Mesenchymal stem cell (in vitro differentiated cells and primary cell): ENCODE data around the gene VMP1.

Experiments used
- DNase-seq: peaks from one replicate; pipeline ENCODE4 v3.0.0-alpha.2; 2013
- H2AFZ ChIP-seq: one replicate; pipeline ENCODE4 v1.6.1; 2013; ENCODE audit warnings: low read depth, mild to moderate bottlenecking, control low read depth, inconsistent platforms, low read length, moderate library complexity
- H2AK5ac ChIP-seq: 2 replicates; pipeline ENCODE4 v1.6.1; 2013; ENCODE audit warnings: low read length, moderate library complexity, mild to moderate bottlenecking, inconsistent platforms; ENCODE audit not compliant: severe bottlenecking
- H2BK120ac ChIP-seq: one replicate; pipeline ENCODE4 v1.6.1; 2013; ENCODE audit warnings: low read depth, mild to moderate bottlenecking, inconsistent platforms, low read length, moderate library complexity
- H2BK12ac ChIP-seq, 2 experiments: one replicate each; pipeline ENCODE4 v1.6.1; 2013; ENCODE audit warnings: inconsistent platforms in 2 of 2, low read length in 2 of 2, mild to moderate bottlenecking in 2 of 2, moderate library complexity in 2 of 2, control low read depth in 1 of 2
- H2BK15ac ChIP-seq: one replicate; pipeline ENCODE4 v1.6.1; 2013; ENCODE audit warnings: mild to moderate bottlenecking, low read depth, inconsistent platforms; ENCODE audit not compliant: poor library complexity, severe bottlenecking
- H2BK5ac ChIP-seq: 2 replicates; pipeline ENCODE4 v1.6.1; 2013; ENCODE audit warnings: low read depth, mild to moderate bottlenecking, low read length, control low read depth, inconsistent platforms; ENCODE audit not compliant: poor library complexity, severe bottlenecking
- H3K14ac ChIP-seq, 2 experiments: one replicate each; pipeline ENCODE4 v1.6.1; 2013; ENCODE audit warnings: inconsistent platforms in 2 of 2, low read length in 2 of 2, control low read depth in 1 of 2, mild to moderate bottlenecking in 1 of 2, moderate library complexity in 1 of 2
- H3K18ac ChIP-seq, 2 experiments: one replicate each; pipeline ENCODE4 v1.6.1; 2013; ENCODE audit warnings: inconsistent platforms in 2 of 2, low read length in 2 of 2, control low read depth in 1 of 2, low read depth in 1 of 2, mild to moderate bottlenecking in 1 of 2
- H3K23ac ChIP-seq, 2 experiments: one replicate each; pipeline ENCODE4 v1.6.1; 2013; ENCODE audit warnings: inconsistent platforms in 2 of 2, low read length in 2 of 2, mild to moderate bottlenecking in 2 of 2, moderate library complexity in 2 of 2, control low read depth in 1 of 2
- H3K27ac ChIP-seq: 2 replicates; pipeline ENCODE4 v1.5.1; 2013; ENCODE audit warnings: mild to moderate bottlenecking, moderate library complexity, low read length, control low read depth, inconsistent platforms; ENCODE audit not compliant: poor library complexity, severe bottlenecking
- H3K27me3 ChIP-seq, 2 experiments: 2 replicates each; pipeline versions ENCODE4 v1.6.1 to v1.7.0; 2013; ENCODE audit warnings: low read length in 2 of 2, mild to moderate bottlenecking in 2 of 2, moderate library complexity in 2 of 2, control low read depth in 1 of 2, inconsistent platforms in 1 of 2; ENCODE audit not compliant: control insufficient read depth in 1 of 2, insufficient read depth in 1 of 2
- H3K36me3 ChIP-seq, 2 experiments: 2 replicates each; pipeline versions ENCODE4 v1.6.1 to v1.7.0; 2013; ENCODE audit warnings: low read length in 2 of 2, control low read depth in 1 of 2, inconsistent platforms in 1 of 2, low read depth in 1 of 2, mild to moderate bottlenecking in 1 of 2; ENCODE audit not compliant: insufficient read depth in 2 of 2, control insufficient read depth in 1 of 2
- H3K4ac ChIP-seq, 2 experiments: one replicate each; pipeline ENCODE4 v1.6.1; 2013; ENCODE audit warnings: inconsistent platforms in 2 of 2, low read length in 2 of 2, mild to moderate bottlenecking in 2 of 2, moderate library complexity in 2 of 2, control low read depth in 1 of 2, low read depth in 1 of 2
- H3K4me1 ChIP-seq: 2 replicates; pipeline ENCODE4 v1.6.1; 2013; ENCODE audit warnings: low read depth, low read length, control low read depth; ENCODE audit not compliant: control insufficient read depth, insufficient read depth
- H3K4me2 ChIP-seq: 2 replicates; pipeline ENCODE4 v1.6.1; 2013; ENCODE audit warnings: low read length, mild to moderate bottlenecking, inconsistent platforms; ENCODE audit not compliant: poor library complexity, severe bottlenecking
- H3K4me3 ChIP-seq, 2 experiments: 2 replicates each; pipeline versions ENCODE4 v1.5.1 to v1.7.0; 2013; ENCODE audit warnings: low read length in 2 of 2, mild to moderate bottlenecking in 2 of 2, control low read depth in 1 of 2, low read depth in 1 of 2; ENCODE audit not compliant: insufficient read depth in 1 of 2
- H3K79me1 ChIP-seq: replicated peaks from 2 replicates; pipeline ENCODE4 v1.6.1; 2013; ENCODE audit warnings: mild to moderate bottlenecking, control low read depth, low read length, inconsistent platforms; ENCODE audit not compliant: poor library complexity, severe bottlenecking
- H3K9ac ChIP-seq: 2 replicates; pipeline ENCODE4 v1.7.0; 2013; ENCODE audit warnings: mild to moderate bottlenecking, low read length, moderate library complexity
- H3K9me3 ChIP-seq: 2 replicates; pipeline ENCODE4 v1.7.0; 2013; ENCODE audit warnings: mild to moderate bottlenecking, low read length; ENCODE audit not compliant: control insufficient read depth
- H4K8ac ChIP-seq: one replicate; pipeline ENCODE4 v1.6.1; 2013; ENCODE audit warnings: inconsistent platforms, mild to moderate bottlenecking, low read length, moderate library complexity
- H4K91ac ChIP-seq: one replicate; pipeline ENCODE4 v1.6.1; 2013; ENCODE audit warnings: mild to moderate bottlenecking, low read length, inconsistent platforms
- WGBS: methylation state at CpG from one replicate; pipeline ENCODE4 v1.1.7; 2013; ENCODE audit warnings: mixed read lengths; 5-methylcytosine and 5-hydroxymethylcytosine counted together

VMP1 gene

DNA sequence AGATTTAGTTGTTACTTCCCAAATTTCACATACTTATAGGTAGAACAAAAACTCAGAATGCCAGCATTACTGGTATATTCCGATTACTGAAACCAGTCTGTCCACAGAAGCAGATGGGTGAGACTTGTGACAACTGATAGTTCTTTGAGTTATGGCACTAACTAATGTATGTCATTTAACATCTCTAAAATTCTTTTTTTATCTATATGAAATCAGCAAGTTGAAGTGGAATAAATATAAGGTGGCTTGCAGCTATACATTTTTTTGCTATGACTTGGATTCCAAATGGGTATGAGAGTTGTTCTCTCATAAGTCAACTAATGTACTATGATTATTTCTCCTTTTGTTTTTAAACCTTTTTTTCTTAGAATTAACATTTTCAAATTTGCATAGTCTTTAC is 69.1 kb downstream of the VMP1 start:
- no CpG with 5 or more reads among the region's 1 CpG for WGBS
- Histone ChIP-seq H2BK12ac (no peak overlapping the region), H3K18ac (no peak overlapping the region)

DNA sequence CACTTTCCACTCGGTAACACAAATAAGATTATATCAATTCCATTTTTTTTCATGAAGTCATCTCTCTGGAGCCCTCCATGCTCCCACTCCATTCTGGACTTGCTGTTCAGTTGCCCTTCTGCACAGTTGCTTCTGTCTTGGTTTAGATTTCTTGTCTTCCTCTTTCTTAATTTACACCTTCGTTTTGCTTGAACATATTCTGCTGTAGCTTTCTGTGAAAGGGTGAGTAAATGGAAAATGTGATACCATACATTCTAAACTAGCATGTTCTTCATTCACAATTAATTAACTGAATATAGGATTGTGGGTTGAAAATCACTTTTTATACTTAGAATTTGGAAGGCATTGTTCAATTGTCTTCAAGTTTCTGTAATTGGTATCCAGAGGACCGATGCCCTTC is 69.6 kb downstream of the VMP1 start:
- no peak overlapping the region for H2BK15ac ChIP-seq
- no peak overlapping the region for H2BK120ac ChIP-seq
- peaks cover 13 to 53% of the 10 kb centered on the region in 2 experiments for H3K36me3 ChIP-seq
- no peak overlapping the region for H3K9ac ChIP-seq
- H3K27me3 ChIP-seq, result no peaks in the 10 kb centered on the region
- H3K79me1 ChIP-seq, result peaks cover 15% of the 10 kb centered on the region
- no peak overlapping the region for H3K14ac ChIP-seq
- peaks cover 4% of the 10 kb centered on the region for H3K4me1 ChIP-seq
- H2BK5ac ChIP-seq, result no peak overlapping the region
- no peak overlapping the region for H2AFZ ChIP-seq
- H2BK12ac ChIP-seq, result no peak overlapping the region
- peaks cover 3% of the 10 kb centered on the region for H3K9me3 ChIP-seq
- H3K23ac ChIP-seq, result no peak overlapping the region
- H3K27ac ChIP-seq, result no peak overlapping the region
- no peak overlapping the region for H3K18ac ChIP-seq
- no peak overlapping the region for H4K91ac ChIP-seq
- no peak overlapping the region for H4K8ac ChIP-seq
- no peak overlapping the region for H2AK5ac ChIP-seq
- no peak overlapping the region for H3K4me2 ChIP-seq
- WGBS, result 92% methylated on average over 1 of the region's 3 CpGs
- DNase-seq, result no peak
- H3K4me3 ChIP-seq, result no peak overlapping the region
- no peak overlapping the region for H3K4ac ChIP-seq

More for the DNA sequence above, 69.1 kb downstream of the VMP1 start:
- H2AK5ac ChIP-seq, result no peak overlapping the region
- H3K27ac ChIP-seq, result no peak overlapping the region
- H2BK15ac ChIP-seq, result no peak overlapping the region
- peaks cover 3% of the 10 kb centered on the region for H3K9me3 ChIP-seq
- no peak overlapping the region for H3K23ac ChIP-seq
- peaks cover 13 to 53% of the 10 kb centered on the region in 2 experiments for H3K36me3 ChIP-seq
- no peak overlapping the region for H4K8ac ChIP-seq
- H3K14ac ChIP-seq, result no peak overlapping the region
- peaks cover 18% of the 10 kb centered on the region for H3K79me1 ChIP-seq
- no peak overlapping the region for H4K91ac ChIP-seq
- no peak overlapping the region for H3K4me2 ChIP-seq
- H3K4me3 ChIP-seq, result no peak overlapping the region
- H3K4me1 ChIP-seq, result peaks cover 3% of the 10 kb centered on the region
- no peak overlapping the region for H2BK5ac ChIP-seq
- DNase-seq, result no peak
- no peak overlapping the region for H3K9ac ChIP-seq
- no peak overlapping the region for H2BK120ac ChIP-seq
- H3K4ac ChIP-seq, result no peak overlapping the region
- no peaks in the 10 kb centered on the region for H3K27me3 ChIP-seq
- no peak overlapping the region for H2AFZ ChIP-seq

DNA sequence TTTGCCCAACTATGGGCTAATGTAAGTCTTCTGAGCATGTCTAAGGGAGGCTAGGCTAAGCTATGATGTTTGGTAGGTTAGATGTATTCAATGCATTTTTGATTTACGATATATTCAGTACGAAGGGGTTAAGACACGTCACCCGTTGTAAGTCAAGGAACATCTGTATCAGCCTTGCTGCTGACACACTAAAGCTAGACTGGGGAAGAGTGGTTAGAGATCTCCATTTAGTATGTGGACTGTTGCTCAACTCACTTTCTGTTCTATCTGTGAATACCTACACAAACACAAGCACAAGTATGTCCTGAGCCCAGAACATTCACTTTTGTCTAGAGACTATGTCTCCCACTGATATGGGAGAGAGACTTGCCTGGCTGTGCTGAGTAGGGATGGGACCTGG is 71.5 kb downstream of the VMP1 start:
- H4K8ac ChIP-seq, result no peak overlapping the region
- peak overlapping the region; percentile 61 for H2BK120ac ChIP-seq
- no peak overlapping the region for H3K27ac ChIP-seq
- peak overlapping the region; percentile 53 for H4K91ac ChIP-seq
- no peak overlapping the region for H3K14ac ChIP-seq
- no peak overlapping the region for H2BK15ac ChIP-seq
- peak overlapping the region; percentile 33 to 35 for H3K18ac ChIP-seq
- no peak overlapping the region for H3K23ac ChIP-seq
- H3K36me3 ChIP-seq, result peaks cover 13 to 46% of the 10 kb centered on the region in 2 experiments
- peak overlapping the region; percentile 37 to 61 for H2BK12ac ChIP-seq
- no peak for DNase-seq
- H3K4ac ChIP-seq, result no peak overlapping the region
- H3K4me3 ChIP-seq, result no peak overlapping the region
- no peak overlapping the region for H3K4me2 ChIP-seq
- H2AK5ac ChIP-seq, result peak overlapping the region; percentile 85
- WGBS, result 96% methylated on average over 4 of the region's 4 CpGs
- H2BK5ac ChIP-seq, result no peak overlapping the region
- H3K27me3 ChIP-seq, result no peaks in the 10 kb centered on the region
- no peak overlapping the region for H2AFZ ChIP-seq
- peaks cover 3% of the 10 kb centered on the region for H3K9me3 ChIP-seq
- H3K9ac ChIP-seq, result no peak overlapping the region
- H3K4me1 ChIP-seq, result peaks cover 4% of the 10 kb centered on the region
- peaks cover 13% of the 10 kb centered on the region for H3K79me1 ChIP-seq

DNA sequence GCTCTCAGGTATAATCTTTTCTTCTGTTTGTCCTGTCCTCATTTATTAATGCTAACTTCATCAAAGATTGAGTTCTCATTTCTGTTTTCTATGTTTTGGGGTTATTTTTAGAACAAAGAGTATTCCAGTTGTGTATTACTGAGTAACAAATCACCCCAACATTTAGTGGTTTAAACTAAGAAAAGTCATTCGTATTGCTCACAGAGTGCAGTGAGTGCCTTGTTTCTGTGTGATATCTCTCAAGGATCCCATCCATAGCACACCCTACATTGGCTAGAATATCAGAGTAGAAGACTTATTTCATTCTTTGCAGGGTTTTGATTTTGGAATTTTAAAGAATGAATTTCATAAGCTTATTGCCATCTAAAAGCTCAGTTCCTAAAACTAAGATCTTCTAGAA is 72.1 kb downstream of the VMP1 start:
- no peak for DNase-seq
- Histone ChIP-seq H2BK120ac (peak overlapping the region; percentile 61), H3K23ac (no peak overlapping the region), H2BK15ac (no peak overlapping the region), H3K14ac (no peak overlapping the region), H3K79me1 (peaks cover 13% of the 10 kb centered on the region), H3K4me1 (peaks cover 4% of the 10 kb centered on the region), H4K8ac (no peak overlapping the region), H4K91ac (no peak overlapping the region), H2AK5ac (peak overlapping the region; percentile 85), H2BK5ac (no peak overlapping the region), H3K36me3 (peaks cover 13 to 40% of the 10 kb centered on the region in 2 experiments), H3K9ac (no peak overlapping the region), H3K27me3 (no peaks in the 10 kb centered on the region), H3K9me3 (peaks cover 3% of the 10 kb centered on the region), H2BK12ac (no peak overlapping the region), H3K4me3 (no peak overlapping the region), H2AFZ (no peak overlapping the region), H3K18ac (no peak overlapping the region), H3K27ac (no peak overlapping the region), H3K4me2 (no peak overlapping the region), H3K4ac (no peak overlapping the region)
- 100% methylated on average over 1 of the region's 1 CpG for WGBS
